ENCODE data around the gene VPREB3. TPM values are rescaled to one million over a fixed set of nuclear protein-coding genes. Genes with fewer than 3 reads are reported as not detected.

The VPREB3 gene
- total and polyA plus RNA-seq, 8 donors = 1.1 to 8.7 (median 7.8) TPM; not detected in 5

GRCh38 chr22:23752090-23752691 lies 2.0 kb downstream of the VPREB3 start:
- H3K4me1 ChIP-seq = peaks cover 9 to 22% (median 17%) of the 10 kb centered on the region in 4 donors
- peak in 1 of 2 donors; percentile 44 for DNase-seq
- no peaks in the 10 kb centered on the region for H3K27me3 ChIP-seq
- H3K27ac ChIP-seq = peak overlapping the region in 3 of 5 donors; percentile 89 to 96 (median 94)
- peak overlapping the region in 2 of 4 donors; percentile 54 to 78 for H3K4me3 ChIP-seq
- TF ChIP-seq CTCF (IDR thresholded peaks at IDR 0.05) (no peak), POLR2A (IDR thresholded peaks at IDR 0.05) (no peak)
- intact Hi-C loops (cut with DNase I; ENCODE audit: low total_unique reads) = no loop called here
- H3K9me3 ChIP-seq = no peaks in the 10 kb centered on the region
- 82 to 93% (median 85%) methylated on average over 8 to 9 of the region's 9 CpGs for WGBS, 5 donors
- no peaks in the 10 kb centered on the region for H3K36me3 ChIP-seq

- Histone ChIP-seq H3K9me3 (no peaks in the 10 kb centered on the region), H3K36me3 (no peaks in the 10 kb centered on the region), H3K4me3 (peak overlapping the region; percentile 54 to 85 (median 69)), H3K27ac (peak overlapping the region; percentile 89 to 96 (median 94)), H3K4me1 (peaks cover 9 to 22% (median 17%) of the 10 kb centered on the region in 4 donors), H3K27me3 (no peaks in the 10 kb centered on the region)
- intact Hi-C loops (cut with DNase I; ENCODE audit: low total_unique reads) = no loop called here
- no peak for DNase-seq
- WGBS, 5 donors = 17 to 28% (median 20%) methylated on average over 21 to 22 of the region's 22 CpGs
- TF ChIP-seq CTCF (IDR thresholded peaks at IDR 0.05) (no peak), POLR2A (IDR thresholded peaks at IDR 0.05) (no peak), EP300 (IDR thresholded peaks at IDR 0.05) (no peak), POLR2AphosphoS5 (IDR thresholded peaks at IDR 0.05) (no peak)
Measured at GRCh38 chr22:23751441-23751996, 2.7 kb downstream of the VPREB3 start.

GRCh38 chr22:23750714-23751440 lies 3.3 kb downstream of the VPREB3 start, which contains the start of gene ZNF70:
TSS of gene ZNF70 (minus strand) at chr22:23751112. CDS start at chr22:23745140, 5,972 bp downstream.
- Histone ChIP-seq H3K4me3 (peak within 1 kb of the TSS; percentile 54 to 85 (median 69)), H3K9me3 (no peaks in the 10 kb centered on the region), H3K4me1 (peaks cover 9 to 27% (median 17%) of the 10 kb centered on the region in 4 donors), H3K27me3 (no peaks in the 10 kb centered on the region), H3K36me3 (no peaks in the 10 kb centered on the region), H3K27ac (peak within 1 kb of the TSS; percentile 89 to 96 (median 94))
- TF ChIP-seq POLR2A (IDR thresholded peaks at IDR 0.05) (peak in 1 of 4 donors; percentile 39), POLR2AphosphoS5 (IDR thresholded peaks at IDR 0.05) (peak in 2 of 3 donors; percentile 60 to 70), EP300 (IDR thresholded peaks at IDR 0.05) (no peak), CTCF (IDR thresholded peaks at IDR 0.05) (peak in 1 of 7 experiments; percentile 26)
- peak; percentile 95 to 97 for DNase-seq
- WGBS, 5 donors = 0 to 1% (median 1%) methylated on average over 8 to 77 of the region's 78 CpGs
- intact Hi-C loops (cut with DNase I; ENCODE audit: low total_unique reads) = no loop called here

- no peak for DNase-seq
- intact Hi-C loops (cut with DNase I; ENCODE audit: low total_unique reads) = no loop called here
- WGBS, 5 donors = 26 to 35% (median 29%) methylated on average over 5 of the region's 5 CpGs
Measured at GRCh38 chr22:23750367-23750713, 3.9 kb downstream of the VPREB3 start.

More at GRCh38 chr22:23750367-23750713, 3.9 kb downstream of the VPREB3 start:
- Histone ChIP-seq H3K4me3 (peak overlapping the region; percentile 54 to 85 (median 69)), H3K27me3 (no peaks in the 10 kb centered on the region), H3K4me1 (peaks cover 9 to 30% (median 19%) of the 10 kb centered on the region in 4 donors), H3K9me3 (no peaks in the 10 kb centered on the region), H3K27ac (peak overlapping the region; percentile 89 to 96 (median 94)), H3K36me3 (peaks cover under 1 to 4% (median 2%) of the 10 kb centered on the region in 4 donors)
- TF ChIP-seq EP300 (IDR thresholded peaks at IDR 0.05) (no peak), POLR2AphosphoS5 (IDR thresholded peaks at IDR 0.05) (no peak), POLR2A (IDR thresholded peaks at IDR 0.05) (no peak), CTCF (IDR thresholded peaks at IDR 0.05) (no peak)

All from stomach (tissue), 9 donors.